AG09319 (cell line): Measurements from ENCODE around the gene KLHL30.

ENCODE experiments used
- DNase-seq: peaks from one replicate; pipeline ENCODE4 v3.0.0-alpha.2; 2010; ENCODE audit warnings: low read depth; ENCODE audit errors: extremely low read depth
- TF ChIP-seq, protein P1 (sequence below): IDR thresholded peaks from 2 replicates; pipeline ENCODE4 v1.5.1; 2011; ENCODE audit warnings: low read depth, mild to moderate bottlenecking, inconsistent platforms, low read length, moderate library complexity

KLHL30 gene

DNA sequence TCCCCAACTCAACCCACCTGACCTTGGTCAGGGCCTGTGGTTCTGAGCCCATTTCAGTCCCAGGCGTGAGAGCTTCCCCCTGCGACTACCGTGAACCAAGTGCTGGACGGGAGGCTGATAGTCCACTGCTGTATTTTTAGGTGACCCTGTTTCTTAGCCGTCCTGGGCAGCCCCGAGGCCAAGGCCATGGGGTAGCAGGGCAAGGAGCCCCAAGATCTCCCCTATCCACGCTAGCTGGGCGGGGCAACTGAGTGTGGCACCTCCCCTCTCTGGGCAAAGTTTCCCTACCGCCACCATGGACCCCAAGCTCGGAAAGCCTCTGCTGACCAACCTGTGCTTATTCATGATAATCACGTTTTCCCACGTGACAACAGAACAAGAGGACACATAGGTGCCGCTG is 583 bp upstream of the KLHL30 start:
- DNase-seq = no peak
- TF ChIP-seq, protein P1, sequence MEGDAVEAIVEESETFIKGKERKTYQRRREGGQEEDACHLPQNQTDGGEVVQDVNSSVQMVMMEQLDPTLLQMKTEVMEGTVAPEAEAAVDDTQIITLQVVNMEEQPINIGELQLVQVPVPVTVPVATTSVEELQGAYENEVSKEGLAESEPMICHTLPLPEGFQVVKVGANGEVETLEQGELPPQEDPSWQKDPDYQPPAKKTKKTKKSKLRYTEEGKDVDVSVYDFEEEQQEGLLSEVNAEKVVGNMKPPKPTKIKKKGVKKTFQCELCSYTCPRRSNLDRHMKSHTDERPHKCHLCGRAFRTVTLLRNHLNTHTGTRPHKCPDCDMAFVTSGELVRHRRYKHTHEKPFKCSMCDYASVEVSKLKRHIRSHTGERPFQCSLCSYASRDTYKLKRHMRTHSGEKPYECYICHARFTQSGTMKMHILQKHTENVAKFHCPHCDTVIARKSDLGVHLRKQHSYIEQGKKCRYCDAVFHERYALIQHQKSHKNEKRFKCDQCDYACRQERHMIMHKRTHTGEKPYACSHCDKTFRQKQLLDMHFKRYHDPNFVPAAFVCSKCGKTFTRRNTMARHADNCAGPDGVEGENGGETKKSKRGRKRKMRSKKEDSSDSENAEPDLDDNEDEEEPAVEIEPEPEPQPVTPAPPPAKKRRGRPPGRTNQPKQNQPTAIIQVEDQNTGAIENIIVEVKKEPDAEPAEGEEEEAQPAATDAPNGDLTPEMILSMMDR = no peak

DNA sequence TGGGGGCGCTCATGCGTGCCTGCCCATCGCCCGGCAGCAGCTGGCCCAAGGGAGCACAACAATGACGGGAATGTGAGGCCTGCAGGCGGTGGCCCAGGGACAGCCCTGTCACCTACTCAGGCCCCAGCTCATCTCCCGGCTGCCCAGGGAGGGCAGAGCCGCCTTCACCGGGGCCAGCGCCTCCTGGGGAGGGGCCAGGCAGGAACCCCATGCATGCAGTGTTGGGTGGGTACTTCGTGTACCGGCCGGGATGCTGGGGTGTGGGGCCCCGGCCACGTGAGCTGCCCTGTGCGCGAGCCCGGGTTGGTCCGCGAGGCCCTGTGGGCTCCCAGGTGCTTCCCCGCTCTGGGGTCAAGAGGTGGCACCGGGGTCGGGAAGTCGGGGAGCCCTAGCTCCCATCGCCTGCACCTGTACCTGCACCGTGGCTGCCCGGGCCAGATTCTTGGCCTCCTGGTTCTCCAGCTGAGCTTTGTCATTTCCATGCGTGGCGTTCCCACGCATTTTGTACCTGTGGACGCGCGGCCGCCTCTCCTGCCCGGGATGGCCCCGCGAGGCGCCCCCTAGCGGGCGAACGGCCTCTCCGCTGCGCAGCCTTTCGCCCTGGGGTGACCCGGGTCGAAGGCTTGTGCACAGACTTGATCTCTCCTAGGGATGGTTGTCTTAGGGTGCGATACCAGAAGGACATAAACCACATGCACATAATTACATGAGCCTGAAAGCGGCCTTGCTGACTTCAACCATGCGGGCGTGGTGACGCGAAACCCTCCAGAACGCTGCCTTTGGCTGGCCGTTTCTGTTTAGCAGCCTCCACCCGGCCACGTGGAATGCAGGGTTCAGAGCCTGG is 950 bp downstream of the KLHL30 start:
- TF ChIP-seq, protein P1 = peak; percentile 41
- no peak for DNase-seq

DNA sequence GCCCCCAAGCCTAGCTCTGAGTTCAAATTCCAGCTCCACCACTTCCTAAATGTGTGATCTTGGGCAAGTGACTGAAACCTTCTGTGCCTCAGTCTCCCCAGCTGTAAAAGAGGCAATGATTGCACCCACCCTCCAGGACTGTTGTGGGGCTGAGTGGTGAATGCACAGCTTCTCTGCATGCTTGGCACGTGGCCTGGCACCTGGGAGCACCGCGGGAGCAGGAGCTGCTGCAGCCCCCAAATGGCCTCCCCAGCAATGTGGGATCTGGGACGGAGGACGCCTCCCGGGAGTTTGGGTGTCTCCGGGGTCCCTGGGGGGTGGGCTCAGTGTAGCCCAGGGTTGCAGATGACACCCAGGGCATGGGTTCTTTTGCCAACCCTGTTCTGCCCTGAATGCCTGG is 1.6 kb downstream of the KLHL30 start:
- TF ChIP-seq, protein P1 = no peak

DNA sequence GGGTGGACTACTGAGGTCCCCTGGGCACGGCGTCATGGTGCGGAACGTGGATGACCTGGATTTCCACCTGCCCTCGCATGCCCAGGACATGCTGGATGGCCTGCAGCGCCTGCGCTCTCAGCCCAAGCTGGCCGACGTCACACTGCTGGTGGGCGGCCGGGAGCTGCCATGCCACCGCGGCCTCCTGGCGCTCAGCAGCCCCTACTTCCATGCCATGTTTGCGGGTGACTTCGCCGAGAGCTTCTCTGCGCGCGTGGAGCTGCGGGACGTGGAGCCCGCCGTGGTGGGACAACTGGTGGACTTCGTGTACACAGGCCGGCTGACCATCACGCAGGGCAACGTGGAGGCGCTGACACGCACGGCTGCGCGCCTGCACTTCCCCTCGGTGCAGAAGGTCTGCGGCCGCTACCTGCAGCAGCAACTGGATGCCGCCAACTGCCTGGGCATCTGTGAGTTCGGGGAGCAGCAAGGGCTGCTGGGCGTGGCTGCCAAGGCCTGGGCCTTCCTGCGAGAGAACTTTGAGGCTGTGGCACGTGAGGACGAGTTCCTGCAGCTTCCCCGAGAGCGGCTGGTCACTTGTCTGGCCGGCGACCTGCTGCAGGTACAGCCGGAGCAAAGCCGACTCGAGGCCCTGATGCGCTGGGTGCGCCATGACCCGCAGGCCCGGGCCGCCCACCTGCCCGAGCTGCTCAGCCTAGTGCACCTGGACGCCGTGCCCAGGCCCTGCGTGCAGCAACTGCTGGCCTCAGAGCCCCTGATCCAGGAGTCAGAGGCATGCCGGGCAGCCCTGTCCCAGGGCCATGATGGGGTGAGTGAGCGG is 2.5 kb downstream of the KLHL30 start:
- TF ChIP-seq, protein P1 = no peak
- DNase-seq = no peak

More for the DNA sequence above, 1.6 kb downstream of the KLHL30 start:
- no peak for DNase-seq

DNA sequence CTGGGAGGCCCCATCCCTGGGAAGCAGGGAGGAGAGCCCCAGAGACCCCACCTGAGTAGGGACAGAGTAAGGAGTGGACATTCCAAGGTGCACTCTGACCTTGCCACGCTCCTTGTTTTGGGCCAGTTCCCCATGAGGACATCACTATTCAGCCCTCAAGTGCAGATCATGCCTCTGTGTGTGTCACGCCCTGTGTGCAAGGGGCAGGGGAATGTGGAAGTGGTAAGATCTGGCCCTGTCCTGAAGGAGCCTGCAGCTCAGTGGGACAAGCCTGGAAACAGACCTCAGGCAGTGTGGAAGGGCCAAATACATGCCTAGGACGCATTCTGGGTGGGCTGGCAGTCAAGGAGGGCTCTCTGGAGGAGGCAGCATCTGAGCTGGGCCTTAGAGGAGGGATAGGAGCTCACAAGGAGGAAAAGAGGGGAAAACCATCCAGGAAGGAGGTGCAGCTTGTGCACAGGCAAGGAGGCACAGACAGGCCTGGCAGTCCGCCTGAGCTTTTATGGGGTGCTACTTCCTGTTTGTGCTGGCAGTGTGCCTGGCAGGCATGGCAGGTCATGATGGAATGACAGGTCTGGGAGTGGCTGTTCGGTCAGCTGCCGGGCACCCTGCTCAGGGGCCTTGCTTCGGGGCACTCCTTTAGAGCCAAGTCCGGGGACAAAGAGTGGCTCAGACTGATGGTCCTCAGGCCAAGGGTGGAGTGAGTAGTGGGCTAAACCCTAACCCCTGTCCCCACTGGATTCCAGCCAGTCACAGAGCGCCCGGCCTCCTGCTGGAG is 3.3 kb downstream of the KLHL30 start:
- TF ChIP-seq, protein P1 = no peak
- no peak for DNase-seq

DNA sequence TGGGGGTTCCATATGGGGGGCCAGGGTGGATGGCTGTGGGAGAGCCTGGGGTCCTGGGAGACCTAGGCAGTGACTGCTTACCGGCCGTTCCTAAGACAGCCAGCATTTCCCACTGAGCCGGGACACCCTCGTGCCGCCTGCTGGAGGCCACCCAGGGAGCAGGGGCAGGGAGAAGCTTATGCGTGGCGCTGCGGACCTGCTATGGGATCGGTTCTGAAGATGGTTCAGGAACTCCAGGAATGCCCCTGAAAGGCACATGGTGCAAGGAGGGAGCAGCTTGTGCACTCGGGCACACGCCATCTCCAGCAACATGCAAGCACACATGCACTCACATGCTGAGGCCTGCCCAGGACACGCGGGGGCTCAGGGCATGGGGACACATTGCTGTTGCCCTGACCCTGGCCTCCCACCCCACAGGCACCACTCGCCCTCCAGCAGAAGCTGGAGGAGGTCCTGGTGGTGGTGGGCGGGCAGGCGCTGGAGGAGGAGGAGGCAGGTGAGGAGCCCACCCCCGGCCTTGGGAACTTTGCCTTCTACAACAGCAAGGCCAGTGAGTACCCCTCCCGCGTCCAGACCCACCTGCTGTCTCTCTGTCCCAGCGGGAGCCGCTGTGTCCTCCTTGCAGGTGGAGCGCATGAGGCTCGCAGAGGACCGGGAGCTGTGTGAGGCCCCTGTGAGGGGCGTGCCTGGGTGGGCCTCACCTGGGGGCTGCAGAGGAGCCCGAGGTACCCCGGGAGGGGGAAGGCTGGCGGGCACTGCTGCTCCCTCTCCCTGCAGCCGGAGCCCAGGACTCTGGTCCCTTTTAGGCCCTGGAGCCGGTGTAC is 4.1 kb downstream of the KLHL30 start:
- TF ChIP-seq, protein P1 = no peak
- no peak for DNase-seq
